NCI-H187 (cell line): ENCODE results near the gene BUB1B.
"Not testable (repeated sequence)": the region's sequence is repeated elsewhere in the genome, so short reads cannot be mapped to it uniquely, and the experiment has no call there.

Experiments
- DNase-seq, 2 experiments: peaks; one replicate each; lab custom pipeline; 2025; lab: John Stamatoyannopoulos, UW

Gene BUB1B

DNA sequence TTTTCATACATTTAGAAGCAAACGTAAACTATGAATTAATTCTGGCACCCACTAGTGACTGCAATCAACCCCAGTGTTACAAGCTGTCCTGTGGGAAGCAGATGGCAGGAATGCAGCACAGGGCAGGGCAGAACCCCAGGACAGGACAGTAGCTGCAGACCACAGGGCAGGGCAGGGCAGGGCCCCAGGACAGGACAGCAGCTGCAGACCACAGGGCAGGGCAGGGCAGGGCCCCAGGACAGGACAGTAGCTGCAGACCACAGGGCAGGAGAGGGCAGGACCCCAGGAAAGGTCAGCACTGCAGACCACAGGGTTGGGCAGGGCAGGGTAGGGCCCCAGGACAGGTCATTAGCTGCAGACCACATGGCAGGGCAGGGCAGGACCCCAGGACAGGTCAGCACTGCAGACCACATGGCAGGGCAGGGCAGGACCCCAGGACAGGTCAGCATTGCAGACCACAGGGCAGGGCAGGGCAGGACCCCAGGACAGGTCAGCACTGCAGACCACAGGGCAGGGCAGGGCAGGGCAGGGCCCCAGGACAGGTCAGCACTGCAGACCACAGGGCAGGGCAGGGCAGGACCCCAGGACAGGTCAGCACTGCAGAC is 24.9 kb upstream of the BUB1B start:
- DNase-seq, result not testable (repeated sequence)

DNA sequence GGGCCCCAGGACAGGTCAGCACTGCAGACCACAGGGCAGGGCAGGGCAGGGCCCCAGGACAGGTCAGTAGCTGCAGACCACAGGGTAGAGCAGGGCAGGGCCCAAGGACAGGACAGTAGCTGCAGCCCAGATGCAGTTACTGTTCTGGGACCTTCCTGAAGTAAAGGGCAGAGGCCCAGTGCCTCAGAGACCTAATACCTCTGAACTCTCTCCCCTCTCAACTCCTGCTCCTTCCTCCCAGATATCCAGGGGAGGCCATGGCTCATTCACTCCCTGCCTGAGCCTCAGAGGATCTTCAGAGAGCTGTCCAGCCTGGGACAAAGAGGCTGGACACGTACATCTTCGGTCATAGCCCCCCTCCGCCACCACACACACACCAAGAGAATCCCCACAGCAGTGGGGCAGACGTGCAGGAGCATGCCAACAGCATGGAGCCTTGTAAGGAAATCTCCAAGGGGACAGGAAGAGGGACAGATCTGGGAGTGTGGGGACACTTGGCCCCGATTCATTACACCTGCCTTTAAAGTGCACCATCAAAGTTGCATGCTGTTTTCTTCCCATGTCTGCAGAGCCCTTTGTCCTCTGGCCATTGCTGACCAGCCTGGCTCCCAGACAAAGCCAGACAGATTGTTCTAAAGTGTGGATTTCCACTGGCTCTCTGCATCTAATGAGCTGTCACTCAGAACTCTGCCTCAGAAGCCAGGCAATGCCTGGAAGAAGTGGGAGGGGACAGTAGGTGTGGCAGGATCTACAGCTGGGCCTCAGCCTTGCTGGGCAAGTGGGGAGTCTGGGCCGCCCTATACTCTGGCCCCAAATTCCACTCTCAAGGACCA is 24.2 kb upstream of the BUB1B start:
- DNase-seq, result no peak

DNA sequence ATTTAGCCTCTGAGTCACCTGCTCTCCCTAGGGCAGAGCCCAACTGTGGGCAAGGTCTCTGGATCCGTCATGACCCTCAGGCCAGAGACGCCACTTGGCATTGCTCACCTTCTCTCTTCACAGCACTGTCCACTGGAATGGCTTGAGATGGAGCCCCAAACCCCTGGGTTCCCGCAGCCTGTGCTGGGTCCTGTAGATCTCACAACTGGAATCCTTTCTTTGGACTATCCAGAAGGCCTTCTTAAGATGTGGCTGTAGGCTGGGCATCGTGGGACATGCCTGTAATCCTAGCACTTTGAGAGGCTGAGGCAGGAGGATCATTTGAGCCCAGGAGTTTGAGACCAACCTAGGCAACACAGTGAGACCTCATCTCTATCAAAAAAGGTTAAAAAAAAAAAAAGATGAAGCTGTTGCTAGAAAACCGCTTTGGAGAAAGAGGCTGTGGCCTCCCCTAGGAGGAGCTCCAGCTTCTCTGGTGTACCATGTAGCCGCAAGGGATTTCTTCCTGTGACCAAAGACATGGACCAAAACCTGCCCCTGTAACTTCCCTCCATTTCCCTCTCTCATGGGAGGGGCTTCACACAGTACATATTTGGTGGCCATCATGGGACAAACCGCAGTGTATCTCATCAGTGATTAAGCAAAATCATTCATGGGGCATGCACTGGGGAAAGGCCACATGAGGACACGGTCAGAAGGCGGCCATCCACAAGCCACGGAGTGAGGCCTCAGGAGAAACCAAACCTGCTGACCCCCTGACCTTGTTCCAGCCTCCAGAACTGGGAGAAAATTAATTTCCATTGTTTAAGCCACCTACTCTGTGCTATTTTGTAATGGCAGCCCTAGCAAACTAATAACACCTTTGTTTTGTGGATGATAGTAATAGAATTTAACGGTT is 23.3 kb upstream of the BUB1B start:
- no peak for DNase-seq

DNA sequence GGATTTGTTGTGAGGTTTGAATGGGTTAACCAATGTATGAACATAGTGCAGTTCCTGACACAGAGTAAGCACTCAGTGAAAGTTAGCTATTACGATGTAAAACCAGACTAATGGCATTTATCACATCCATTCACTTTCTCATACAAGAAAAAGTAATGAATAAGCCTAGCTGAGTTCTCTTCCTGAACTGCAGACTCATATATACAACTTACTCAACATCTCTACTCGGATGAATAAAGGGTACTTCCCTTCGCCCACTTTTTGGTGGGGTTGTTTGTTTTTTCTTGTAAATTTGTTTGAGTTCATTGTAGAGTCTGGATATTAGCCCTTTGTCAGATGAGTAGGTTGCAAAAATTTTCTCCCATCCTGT is 22.7 kb upstream of the BUB1B start:
- DNase-seq, result not testable (repeated sequence)

DNA sequence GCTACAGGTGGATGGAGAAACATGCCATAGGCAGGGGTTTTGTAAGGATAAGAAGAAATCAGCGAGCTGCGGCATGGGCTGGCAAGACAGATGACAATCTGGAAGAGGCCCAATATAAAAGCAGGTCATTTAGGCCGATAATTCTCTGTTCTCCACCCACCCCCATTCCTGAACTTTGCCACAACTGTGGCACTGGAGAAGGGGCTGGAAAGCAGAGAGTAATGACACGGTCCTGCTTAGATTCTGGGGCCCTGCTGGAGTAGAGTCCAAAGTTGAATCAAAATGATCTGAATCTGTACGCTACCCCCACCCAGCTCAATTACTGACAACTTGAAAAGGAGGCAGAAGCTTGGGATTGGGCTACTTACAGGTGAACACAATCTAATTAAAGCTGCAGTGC is 18.4 kb upstream of the BUB1B start:
- DNase-seq, result no peak

DNA sequence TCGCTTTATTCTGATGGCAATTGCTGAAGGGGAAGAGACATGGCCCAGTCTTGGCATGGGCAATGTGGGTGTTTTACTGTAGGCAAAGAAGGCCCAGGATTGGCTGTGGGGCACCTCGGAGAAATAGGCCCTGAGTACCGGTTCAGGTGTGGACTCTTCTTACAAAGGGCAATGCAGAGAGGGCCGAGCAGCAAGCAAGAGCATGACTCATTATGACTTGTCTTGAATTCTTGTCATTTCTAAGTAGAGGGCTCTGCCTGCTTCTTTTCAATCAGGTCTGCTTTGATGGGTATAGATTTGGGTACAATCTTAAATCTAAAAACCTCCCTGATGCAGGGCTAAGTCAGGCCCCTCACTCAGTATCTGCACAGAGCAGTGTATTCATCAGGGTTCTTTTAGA is 14.8 kb upstream of the BUB1B start:
- DNase-seq, result no peak

DNA sequence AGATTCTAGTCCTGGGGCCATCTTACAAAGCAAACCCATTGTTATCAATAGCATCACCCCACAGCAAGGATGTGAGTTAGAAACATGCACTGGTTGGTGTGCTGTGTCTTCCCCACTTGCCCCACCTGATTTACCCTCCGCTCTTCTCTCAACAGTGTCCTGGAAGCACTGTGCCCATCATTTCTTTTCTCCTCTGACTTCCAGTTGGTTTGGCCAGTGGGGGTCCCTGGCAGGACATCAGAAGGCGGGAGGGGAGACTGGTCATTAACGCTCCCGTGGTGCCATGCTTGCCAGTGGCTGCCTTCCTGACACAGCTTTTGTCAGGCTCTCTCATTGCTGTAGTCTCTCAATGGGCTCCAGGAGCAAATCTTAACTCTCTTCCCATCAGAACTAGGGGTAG is 11.5 kb upstream of the BUB1B start:
- DNase-seq, result no peak

DNA sequence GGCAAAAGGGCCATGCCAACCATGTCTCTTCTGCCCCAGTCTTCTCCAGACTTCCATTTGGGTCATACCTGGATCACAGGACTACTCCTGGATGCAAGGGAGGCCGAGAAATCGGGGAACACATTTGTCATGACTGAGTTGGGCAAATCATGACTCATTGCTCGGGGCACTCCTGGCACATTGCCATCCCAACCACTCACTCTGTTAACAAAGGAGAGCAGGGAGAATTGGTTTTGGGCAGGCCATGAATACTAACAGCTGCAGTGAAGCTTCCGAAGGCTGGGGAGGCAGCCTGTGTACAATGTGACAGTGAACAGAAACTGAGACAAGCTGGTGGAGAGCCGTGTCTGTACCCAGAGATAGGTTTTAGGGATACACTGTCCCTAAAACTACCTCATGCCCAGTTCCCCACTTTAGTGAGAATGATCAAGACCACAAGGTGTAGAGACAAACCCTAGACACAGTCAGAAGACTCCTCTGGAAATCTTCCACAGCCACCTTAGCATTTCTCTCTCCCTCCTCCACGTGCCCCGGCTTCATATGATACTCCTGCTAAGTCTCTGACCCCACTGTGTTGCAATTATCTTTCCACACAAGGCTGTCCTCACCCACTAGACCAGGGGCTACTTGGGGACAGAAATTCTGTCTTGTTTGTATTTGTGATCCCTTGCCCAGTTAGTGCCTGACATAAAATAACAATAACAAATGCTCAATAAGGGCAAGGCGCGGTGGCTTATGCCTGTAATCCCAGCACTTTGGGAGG is 10.5 kb upstream of the BUB1B start:
- DNase-seq, result no peak

DNA sequence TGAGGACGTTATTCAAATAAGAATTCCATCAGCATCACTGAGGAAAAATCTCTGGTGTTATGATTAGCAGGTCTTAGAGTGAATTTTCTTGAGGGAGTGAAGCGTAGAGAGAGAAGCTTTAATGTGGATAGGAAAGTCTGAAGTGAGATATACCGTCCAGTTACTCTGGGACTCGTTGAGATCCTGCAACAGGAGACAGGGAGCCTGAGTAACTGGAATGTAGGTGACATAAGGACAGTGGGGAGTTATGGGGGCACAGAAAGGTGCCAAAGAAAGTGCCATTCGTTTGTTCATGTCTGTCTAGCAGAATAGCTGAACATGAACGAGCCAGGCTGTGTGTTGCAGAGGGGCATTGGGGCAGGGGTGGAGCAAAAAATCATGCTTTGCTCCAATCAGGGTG is 9.4 kb upstream of the BUB1B start:
- no peak for DNase-seq

DNA sequence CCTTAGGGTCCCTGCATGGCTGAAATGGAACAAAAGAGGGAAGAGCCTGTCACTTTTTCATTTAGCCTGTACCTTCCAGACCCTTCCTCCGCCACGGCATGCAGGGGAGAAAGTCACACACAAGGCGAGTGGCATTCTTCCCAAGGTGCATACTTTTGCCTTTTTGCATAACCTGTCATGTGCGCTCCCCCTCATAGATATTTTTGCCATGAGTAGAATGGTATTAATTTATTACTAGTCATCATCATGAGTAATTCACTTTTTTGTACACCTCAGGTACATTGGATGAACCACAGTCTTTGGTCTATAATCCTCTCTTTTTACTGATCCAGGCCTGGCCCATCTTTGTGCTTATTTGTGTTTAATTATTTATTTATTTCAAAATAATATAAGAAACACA is 8.9 kb upstream of the BUB1B start:
- DNase-seq, result no peak

DNA sequence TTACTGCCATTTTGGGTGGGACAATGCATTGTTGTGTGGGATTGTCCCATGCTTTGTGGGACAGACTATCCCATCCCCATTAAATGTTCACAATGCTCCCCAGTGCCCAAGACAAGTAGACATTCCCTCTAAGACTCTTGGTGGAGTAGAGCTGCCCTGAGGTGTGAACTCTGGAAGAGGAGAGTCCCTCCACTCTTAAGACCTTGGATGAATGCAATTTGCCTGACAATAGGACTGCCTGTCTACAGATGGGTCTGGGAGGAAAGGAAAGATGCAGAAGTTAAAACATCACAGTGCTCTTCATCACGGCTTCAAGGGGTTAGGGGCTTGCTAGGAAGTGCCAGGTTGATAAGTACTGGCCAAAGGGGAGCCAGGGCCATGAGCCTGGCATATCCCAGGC is 6.0 kb upstream of the BUB1B start:
- not testable (repeated sequence) for DNase-seq

DNA sequence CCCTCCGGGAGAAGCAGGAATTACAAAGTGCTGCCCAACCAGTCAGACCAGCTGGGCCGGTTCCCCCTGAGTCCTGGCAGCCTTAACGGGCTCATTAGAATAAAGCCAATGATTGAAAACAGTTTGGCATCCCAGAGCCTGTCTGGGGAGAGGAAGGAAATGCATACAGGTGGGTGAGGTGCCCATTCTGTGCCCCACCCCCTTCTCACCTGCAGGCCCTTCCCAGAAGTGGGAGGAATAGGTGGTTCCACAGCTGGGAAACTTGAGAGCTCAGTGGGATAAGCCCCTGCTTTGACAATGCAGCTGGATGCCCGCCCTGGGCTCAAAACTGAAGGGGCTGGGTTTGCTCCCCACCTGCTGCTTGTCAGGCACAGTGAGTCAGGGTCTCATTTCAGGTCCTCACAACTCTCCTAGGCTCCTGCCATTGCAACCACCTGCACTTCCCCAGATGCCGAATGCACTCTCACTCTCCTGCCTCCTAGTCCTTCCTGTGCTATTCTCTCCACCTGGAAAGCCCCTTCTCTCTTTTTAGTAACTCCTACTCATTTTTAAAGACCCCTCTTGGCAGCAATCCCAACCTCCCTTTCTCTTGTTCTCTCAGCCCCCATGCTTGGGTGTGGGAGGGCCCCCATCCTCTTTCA is 5.5 kb upstream of the BUB1B start:
- no peak for DNase-seq

DNA sequence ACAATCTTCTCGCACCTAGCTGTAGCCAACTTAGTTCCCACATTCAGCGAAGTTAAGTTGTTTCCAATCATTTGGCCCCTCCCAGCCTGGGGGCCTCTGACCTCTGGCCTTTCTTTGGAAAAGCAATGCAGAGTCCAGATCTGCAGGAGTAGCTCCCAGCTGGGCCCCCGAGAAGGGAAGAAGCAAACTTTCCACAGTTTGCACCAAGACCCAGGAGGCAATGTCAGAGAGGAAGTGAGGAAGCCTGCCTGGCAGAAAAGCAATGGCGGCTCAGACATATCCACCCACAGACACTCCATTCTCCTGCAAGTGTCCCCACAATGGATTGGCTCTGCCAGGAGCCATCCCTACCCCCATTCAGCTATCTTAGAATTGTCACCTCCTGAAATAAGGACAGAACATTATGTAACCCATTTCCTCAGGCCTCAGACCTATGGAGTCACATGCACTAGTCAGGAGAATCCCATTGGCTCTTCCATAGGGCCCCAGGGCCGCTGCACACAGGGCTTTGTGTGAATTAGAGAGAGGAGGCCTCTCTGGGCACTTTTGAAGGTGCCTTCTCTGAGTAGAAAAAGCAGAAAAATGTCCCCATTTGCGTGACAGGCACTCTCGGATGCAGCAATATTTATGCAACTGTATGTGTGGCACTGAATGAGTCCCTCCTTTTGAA is 3.0 kb upstream of the BUB1B start:
- DNase-seq, result no peak

DNA sequence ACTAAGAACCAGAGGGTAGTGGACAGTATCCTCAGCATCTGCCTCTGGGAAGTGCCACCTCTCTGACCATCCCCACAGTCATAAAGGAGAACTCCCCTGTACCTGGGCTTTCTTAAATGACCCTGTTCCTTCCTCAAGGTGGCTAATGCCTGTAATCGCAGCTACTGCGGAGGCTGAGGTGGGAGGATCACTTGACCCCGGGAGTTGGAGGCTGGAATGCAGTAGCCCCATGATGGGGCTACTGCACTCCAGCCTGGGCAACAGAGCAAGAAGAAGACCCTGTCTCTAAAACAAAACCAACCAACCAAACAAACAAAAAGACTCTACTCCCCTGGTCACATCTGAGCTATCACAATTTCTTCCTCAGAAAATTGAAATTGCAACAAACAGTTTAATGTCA is 848 bp upstream of the BUB1B start:
- DNase-seq, result no peak

DNA sequence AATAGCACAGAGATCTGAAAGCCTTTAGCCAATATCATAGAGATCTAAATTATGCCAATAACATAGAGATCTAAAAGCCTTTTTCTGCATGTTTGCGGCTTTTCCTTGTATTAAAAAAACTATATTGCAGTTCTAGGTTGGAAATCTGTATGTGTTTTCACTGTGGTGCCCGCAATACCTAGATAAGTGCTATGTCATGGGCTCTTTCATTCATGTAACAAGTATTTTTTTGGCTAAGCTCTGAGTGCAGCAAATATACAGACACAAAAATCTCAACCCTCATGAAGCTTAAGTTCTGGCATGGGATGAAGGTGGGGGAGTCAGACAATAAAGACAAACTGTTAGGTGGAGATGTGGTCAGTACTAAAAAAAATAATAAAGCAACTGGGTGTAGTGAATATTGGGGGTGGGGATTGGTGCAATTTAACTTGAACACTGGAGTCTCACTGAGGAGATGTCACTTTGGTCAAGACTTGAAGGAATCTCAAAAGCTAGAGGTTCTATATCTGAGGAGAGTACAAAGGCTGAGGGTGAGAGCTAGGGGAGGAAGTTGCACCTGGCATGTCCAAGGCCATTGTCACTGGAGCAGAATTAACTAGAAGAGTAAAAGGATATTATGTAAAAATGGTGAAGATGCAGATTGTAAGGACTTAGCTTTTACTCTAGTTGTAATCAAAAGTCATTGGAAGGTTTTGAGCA is 973 bp downstream of the BUB1B start:
- no peak for DNase-seq

DNA sequence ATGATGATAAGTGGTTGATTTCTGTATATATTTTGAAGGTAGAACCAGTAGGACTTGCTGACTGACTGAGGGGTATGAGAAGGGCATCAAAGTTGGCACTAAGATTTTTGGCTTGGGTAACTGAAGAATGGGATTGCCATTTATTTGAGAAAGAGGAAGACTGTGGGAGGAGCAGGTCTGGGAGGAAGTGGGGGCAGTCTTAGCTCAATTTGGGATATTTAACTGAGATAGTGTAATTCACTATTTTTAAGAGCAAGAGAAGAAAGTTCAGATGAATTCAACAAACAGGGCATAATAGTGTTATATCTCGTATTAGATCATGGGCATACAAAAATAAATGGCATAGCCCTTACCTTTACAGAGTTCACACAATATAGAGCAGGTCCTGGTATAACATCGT is 1.7 kb downstream of the BUB1B start:
- DNase-seq, result no peak

DNA sequence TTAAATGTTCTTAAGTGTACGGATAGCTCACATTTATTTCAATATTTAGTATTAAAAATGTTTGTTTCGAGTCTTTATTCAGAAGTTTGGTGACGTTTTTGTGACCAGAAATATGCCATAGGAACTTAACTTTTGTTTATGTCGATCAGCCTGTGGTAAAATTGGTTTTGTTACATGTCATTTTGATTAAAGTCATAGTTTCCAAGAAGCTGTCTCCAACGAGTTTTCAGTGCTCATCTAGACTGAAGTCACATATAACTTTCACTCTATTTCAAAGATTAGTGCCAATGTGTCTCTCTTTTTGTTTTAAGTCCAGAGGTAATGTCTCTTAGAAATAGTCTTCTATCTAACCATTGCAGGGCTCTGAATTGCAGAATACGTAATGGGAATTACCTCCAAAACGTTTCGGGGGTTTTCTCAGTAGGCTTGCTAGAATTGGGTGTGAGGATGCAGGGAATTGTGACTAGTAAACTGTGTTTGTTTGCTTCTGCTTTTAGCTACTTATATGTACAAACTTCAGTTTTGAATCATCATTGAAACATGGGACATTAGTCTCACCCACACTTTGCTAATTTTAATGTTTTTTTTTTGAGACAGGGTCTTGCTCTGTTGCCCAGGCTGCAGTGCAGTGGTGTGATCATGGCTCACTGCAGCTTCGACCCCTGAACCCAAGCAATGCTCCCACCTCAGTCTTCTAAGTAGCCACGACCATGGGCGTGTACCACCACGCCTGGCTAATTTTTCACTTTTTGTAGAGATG is 3.0 kb downstream of the BUB1B start:
- DNase-seq, result no peak

DNA sequence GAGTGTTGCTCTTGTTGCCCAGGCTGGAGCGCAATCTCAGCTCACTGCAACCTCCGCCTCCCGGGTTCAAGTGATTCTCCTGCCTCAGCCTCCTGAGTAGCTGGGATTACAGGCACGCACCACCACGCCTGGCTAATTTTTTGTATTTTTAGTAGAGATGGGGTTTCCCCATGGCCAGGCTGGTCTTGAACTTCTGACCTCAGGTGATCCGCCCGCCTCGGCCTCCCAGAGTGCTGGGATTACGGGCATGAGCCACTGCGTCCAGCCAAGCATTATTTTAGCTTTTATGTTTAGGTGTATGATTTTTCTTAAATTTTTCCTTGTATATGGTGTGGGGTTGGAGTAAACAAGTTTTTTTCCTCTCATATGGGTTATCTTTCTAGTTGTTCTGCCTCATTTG is 6.5 kb downstream of the BUB1B start:
- not testable (repeated sequence) for DNase-seq

DNA sequence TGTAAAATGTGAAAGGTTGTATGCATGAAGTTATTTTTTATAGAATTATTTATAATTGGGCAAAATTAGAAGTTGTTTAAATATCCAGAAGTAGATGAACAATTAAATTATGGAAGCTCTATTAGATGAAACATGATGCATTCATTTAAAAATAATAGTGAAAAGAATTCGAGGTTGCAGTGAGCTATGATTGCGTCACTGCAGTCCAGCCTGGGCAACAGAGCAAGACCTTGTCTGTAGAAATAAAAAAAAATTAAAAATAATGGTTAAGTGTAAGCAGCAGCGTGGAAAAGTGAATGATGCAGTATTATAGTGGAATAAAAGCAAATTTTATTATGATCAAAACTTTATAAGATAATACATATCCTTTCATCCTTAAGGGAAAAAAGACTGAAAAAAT is 14.3 kb downstream of the BUB1B start:
- no peak for DNase-seq
